Mesenteric fat pad (tissue), 1 donor: ENCODE data around the gene WLS. TPM values are rescaled to one million over a fixed set of nuclear protein-coding genes. Genes with fewer than 3 reads are reported as not detected.

Source experiments
- DNase-seq: peaks from one replicate; pipeline ENCODE4 v3.0.0-alpha.2; 2020; ENCODE audit warnings: low spot score
- total RNA-seq: library from RNA; stranded (reverse); fragmentation: NEBNext Ultra II Directional; extraction: Animal tissue kit (Norgen Biotek cat#: 25700); gene quantifications from one replicate; pipeline ENCODE4 v1.2.1, GENCODE V29; 2021
- donor health status: DM: yes; HTN: yes; CAD: no.

WLS gene
- total RNA-seq, 1 donor from 2014 or later, result 43.0 TPM

DNA sequence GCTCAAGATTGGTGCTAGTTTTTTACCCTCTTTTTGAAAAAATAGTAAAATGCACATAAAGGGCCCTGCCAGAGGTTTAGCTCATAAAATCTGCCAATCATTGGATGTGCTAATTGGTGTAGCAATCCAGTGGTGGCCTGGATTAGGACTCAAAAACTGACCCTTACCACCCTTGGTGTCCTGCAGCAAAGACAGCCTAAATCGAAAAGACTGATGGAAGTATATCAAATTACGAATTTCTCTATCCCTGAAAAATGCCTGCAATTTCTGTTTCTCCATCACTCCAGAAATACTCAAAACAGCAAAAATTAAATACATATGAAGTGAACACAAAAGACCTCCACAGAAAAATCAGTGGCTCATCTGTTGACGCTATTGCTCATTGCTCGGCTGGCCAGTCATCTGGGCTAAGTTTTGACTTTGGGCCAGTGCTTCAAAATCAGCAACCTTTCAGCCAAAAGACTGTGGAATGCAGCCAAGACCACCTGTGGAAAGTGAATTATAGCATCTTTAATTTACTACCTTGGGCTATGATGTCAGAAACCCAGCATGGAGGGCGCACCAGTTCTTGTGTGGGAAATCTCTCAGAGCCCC, 30.0 kb downstream of the WLS start:
- DNase-seq, result no peak

DNA sequence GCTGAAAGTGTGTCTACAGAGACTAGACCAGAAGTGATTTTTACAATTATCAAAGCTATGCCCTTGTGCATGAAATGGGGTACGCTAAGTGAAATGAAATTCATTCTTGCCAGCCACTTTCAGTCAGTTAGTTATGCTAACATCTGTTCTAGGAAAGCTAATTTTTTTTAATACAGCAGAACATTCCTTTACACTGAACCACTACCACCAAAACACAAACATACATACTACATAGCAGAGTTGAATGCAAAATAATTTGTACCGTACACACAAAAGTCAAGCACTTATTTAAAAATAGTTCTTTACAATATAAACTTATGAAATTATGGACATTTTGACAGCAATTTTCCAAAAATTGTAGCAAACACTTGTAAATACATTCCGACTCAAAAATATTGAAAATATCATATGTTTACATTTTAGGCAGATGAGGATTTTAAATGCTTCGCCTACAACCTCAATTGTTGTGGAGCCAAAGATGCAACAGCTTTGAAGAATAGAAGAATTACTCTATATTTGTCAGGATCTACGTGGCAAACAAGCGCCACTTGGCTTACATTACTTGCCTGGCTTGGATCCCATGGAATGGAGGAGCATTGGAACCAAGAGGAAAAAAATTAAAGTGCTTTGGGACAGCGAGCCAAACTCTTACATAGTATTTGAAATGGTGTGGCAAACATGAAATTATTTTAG, 30.6 kb downstream of the WLS start:
- no peak for DNase-seq

DNA sequence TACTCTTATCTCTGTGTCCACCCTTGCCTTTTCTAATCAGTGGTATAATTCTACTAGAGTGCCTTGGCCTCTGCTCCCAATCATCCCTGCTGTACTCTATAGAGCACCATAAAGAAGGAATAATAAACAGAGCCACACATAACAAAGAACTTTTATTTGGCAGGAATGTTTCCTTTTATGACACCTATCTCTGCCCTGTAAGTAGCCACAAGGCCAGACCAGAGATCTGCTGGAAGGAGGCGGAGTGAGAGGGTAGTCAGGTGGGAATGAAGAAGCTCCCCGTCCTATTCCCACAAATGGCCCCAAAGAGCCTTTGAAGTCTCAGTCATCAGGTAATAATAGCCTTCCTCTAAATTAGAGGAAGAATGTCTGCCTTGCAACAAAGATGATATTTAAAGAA, 32.7 kb downstream of the WLS start:
- DNase-seq, result no peak

DNA sequence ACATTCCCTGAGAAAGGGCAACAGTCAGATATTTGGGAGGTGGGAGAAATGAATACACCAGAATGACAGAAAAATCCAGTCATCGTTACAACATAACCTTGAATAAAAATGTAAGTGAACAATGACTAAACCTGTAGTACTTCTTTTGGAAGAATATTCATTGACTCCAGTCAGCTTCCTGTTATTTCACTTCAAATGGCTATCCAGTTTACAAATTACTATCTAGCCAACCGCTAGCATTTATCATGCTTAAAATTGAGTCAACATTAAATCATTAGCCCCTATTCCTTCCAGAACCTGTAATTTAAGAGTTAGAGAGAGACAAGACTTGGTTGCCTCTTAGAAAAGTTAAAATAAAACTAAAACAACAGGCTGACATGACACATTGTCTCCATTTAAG, 33.6 kb downstream of the WLS start:
- DNase-seq, result no peak

DNA sequence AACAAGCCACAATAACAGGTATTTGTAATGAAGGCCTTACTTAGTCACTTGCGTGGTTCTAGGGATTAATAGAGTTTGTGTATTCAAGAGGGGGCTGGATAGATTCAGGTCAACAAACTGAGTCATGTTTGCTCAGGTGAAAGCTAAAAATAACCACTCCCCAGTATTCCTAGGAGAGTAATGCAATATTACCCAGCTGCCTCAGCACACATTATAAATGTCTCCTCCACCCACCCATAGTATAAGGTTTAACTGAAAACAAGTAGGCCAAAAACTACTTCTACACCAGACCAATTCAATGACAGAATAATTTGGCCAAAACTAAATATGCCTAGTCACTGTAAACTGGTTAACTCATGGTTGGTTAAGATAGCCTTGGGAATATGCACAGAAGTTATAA, 34.4 kb downstream of the WLS start:
- DNase-seq, result no peak

DNA sequence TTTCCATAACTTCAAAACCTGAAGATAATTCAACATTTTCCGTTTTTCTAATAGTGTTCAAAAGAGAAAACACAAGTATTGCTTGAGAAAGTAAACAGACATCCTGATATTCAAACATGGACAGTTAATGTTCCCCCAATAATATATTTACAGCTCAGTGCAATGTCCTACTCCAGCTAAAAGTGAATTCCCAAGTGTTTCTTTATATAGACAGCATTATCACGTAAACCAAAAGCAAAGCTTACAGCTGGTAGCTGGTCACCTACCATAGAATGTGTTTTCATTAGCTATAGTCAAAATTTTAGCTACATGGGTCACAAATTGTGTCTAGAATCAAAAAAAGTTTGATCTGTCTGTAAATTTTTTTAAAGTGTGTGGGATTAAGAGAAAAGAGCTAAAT, 34.9 kb downstream of the WLS start:
- no peak for DNase-seq

DNA sequence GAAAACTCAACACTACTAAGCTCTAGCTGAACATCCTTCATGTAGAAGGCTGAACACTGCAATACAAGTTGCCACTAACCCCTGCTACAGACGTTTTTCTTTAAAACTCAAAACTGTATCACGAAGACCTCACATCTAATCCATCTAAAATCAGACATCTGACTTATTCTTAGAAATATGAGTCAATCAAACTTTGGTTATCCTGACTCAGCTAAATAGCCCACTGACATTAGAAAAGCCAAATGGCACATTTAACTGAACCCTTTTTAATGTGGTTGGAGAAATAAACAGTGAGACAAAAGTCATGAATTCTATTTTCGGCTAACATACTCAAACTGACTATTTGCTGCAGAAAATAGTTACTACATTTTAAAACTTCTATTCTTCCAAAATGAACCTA, 35.6 kb downstream of the WLS start:
- no peak for DNase-seq

DNA sequence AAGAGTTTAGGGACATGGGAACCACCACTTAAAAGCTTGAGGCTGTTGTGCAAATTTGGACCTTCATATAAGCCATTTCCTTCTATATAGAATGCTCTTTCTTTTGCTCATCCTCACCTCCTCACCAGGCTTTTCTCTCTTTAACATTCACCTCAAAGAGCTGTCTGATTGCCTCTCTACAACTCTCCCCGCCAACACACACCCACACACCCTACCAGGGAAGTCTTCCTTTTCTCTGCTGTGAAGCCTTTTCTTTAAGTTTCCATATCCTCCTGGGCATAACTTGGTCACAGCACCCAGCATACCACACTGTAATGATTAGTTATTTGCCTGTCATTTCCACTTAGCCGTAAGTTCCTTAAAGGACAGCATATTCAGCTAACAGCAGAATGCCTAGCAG, 40.6 kb downstream of the WLS start:
- no peak for DNase-seq

DNA sequence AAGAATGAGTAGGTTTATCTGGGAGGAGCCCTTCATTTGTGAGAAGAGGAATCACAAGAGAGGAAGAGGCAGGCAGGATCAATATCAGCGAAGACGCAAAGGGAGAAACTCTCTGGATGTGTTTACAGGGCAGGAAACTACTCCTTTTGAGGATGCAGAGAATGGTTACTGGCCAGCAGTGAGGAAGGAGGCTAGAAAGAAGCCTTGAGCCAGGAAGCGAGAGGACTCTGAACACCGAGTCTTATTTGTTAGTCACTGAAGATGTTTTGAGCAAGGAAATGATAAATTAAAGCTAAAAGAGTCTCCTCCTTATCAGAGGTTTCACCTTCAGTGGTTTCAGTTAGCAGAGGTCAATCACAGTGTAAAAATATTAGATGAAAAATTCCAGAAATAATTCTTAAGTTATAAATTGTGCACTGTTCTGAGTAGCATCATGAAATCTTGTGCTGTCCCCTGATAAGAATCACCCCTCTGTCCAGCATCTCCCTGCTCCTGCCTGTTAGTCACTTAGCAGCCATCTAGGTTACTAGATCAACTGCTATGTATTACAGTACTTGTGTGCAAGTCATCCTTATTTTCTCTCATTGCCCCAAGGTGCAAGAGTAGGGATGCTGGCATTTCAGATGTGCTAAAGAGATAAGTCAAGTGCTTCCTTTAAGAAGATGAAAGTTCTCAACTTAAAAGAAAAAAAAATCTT, 43.5 kb downstream of the WLS start:
- DNase-seq, result no peak

DNA sequence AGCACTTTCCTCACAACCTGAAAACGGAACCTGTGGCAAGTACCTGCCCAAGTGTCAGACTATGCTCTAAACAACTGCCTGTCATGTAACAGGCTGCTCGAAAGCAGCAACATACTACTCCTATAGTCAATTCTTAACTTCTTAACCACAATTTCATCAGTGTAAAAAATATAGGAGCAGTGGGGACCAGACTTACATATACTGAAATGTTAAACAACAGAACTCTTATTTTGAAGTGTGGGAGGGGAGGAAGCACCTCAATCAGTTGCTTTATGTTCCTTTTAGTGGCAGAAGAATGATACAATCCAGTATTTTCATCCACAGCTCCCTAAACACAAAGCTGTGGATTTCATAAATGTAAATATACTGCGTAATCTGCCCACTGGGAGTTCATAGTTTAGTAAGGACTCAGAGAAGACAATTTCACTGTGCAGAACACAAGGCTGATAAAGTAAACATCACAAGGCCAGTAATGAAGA, 44.2 kb downstream of the WLS start:
- no peak for DNase-seq

DNA sequence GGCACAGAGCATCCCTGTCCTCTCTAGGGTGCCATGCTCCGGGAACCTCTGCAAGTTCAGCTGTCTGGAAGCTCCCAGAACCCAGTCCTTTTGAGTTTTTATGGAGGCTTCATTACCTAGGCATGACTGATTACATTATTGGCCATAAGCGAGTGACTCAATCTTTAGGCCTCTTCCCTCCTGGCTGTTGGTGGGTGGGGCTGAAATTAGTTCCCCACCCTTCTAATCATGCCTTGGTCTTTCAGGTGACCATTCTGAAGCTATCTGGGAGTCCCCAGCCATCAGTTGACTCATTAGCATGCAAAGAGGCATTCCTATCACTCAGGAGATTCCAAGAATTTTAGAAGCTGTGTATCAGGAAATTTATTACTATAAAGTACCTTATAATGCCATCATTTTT, 46.6 kb downstream of the WLS start:
- no peak for DNase-seq

DNA sequence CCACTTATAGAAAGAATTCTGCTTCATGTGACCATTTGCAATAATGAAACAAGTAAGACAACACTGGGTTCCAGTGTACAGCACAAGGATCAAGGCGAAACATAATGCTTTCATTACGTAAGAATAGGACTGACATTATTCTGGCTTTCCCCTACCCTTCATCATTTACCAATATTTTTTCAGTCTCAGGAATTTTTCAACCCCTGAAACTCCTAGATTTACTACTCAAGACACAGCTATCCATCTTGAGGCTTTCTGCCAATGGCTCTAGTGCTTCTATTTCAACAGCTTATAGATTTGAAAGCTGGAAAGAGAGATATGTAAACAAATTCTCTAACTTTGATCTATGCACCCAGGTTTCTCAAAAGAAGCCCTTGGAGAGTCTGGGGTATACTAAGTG, 48.4 kb downstream of the WLS start:
- DNase-seq, result no peak

DNA sequence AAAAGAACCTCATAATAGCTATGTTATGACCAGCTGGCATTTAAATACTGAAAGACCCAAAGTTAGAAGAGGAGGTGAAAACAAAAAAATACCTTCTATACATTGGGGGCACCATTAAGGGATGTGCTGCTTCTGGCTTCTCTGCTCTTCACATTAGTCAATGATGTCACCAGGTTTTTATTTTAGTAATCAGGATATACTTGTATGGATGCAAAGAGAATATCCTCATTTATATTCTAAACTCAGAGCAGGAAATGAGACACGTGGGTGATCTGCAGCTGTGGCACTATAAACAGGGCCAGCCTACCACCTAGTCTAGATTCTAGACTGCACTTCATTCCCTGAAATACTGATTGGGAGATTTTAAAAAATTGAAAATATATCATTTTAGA, 51.2 kb downstream of the WLS start:
- no peak for DNase-seq

DNA sequence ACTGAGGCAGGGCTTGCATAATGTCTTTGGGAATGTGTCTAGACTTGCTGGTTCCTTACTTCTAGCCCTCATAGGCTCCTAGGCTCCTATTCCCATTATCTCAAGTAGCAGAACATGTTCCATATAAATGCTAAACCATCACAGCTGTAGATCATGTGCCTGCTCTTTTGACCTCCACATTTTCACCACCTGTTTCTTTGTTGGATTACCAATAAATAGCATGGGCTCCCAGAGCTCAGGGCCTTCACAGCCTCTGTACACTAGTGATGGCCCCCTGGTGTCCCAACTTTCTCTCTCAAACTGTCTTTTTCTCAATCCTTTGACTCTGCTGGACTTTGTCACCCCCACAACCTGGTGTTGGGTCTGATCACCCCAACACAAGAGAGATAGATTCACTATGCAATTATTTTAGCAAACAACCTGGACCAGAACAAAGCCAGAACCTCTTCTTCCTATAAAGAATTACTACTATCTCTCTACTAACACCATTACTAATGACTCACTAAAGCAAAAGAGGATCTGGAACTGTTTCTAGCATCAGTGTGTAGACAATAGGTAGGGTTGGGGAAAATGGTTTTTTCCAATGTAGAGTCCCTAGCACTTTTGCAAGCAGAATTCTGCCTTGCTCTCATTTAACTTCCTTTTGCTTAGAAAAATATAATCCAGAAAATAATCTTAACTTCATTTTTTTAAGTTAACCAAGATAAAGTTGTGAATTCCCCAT, 51.7 kb downstream of the WLS start:
- no peak for DNase-seq

DNA sequence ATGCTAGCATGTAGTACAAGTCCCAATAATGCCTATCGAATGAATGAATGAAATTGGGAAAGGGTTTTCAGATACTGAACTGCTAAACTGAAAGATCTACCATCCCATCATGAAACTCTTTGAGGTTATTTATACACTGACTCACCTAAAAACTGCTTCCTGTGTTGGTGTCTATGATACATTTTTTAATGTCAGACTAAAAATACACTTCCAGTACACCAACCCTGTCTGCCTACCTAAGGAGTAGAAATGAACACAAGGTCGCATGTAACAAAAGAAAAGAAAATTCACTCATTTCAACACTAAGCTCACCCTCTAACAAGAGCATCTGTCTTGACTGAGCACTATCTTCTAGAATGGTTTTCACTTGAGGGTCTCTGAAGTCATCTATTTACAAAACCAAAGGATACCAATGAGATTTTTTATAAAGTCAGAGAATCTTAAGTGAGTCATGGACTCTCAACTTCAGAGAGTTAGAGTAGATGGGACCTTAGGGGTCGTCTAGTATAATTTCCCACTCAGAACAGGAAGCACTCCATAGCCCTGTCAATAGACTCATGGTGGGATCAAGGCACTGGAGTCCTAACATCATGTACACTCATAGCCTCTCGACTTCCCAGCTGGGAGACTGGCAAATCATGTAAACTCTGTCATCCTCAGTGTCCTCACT, 53.4 kb downstream of the WLS start:
- no peak for DNase-seq

DNA sequence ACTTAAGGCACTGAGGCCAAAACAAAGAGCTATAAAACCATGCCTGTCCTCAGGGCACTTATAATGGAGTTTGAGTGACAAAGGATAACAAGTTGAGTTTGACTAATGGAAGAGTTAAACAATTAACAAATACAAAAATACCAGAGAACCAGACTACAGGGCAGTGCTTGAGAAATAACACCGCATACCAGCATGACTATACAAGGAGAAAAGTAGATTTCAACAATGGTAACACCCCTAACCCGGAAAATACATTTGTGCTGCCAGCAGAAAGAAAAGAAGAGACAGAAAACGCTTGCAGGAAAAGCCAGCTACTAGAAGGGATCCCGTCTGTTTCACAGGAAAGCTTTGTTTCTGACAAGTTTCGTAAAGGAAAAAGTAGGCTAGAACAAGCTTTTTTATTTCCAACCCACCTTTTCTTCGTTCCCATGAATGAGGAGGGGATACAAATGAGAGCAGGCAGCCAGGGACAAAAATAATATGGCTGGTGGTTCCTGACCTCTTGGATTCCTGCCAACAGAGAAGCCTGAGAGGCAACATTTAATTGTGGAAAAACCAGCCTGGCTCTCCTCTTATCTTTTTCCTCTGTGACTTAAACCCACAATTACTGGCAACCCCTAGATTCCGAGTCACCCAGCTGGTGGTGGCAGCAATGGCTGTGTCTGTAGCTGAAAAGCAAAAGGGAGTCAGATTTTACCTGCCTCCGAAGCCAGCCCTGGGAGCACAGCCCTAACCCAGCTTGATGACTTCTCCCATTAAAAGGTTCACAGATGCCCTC, 56.5 kb downstream of the WLS start:
- no peak for DNase-seq

DNA sequence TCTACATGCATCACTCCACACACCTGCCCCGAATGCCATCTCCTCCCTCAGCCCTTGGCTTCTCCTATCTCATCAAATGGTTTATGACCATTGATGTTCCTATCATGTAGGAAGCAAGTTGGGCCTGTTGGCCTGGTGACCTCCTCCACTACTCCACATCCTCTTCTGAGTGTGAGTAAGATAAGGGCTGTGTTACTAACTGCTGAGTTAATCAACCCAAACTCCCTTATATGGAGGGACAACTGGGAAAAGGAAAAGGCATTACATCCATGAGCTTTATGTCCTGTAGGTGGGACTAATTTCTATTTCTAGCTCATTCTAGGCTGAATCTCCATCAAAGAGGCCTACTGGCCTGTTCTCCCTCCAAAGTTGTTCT, 57.6 kb downstream of the WLS start:
- no peak for DNase-seq

DNA sequence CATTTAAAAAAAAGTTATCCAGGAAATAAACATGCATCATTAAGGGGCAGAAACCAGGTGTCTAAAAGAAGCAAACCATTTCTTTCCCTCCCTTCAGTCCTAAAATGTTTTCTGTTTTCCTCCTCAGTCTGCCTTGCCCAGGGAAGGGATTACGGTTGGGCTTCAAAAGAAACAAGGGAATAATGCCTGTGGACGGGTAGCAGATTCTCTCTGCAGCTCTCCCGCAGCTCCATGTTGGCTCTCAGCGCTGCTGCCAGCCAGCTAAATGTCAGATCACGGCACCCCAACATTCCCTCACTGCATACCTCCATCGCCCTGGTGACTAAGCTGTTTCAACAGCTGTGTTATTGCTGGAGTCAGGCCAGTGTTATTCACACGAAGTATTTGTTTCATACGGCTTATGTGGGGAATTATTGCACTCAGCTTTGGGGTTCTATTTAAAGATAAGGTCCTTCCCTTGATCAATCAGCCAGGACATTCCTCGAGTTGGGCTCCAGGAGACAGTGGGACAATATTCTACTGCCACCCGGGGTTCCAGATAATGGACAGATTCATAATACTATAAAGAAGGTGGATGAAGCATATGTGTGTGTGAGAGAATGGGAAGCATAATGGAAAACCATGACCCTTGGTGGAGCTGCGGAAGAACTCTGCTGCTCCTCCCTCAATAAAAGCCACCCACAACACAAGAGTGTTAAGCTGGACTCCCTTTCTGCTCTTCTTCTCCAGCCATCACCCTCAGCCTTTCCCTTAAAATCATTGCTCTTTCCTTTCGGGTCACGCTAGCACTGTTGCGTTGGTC, 58.2 kb downstream of the WLS start:
- no peak for DNase-seq

DNA sequence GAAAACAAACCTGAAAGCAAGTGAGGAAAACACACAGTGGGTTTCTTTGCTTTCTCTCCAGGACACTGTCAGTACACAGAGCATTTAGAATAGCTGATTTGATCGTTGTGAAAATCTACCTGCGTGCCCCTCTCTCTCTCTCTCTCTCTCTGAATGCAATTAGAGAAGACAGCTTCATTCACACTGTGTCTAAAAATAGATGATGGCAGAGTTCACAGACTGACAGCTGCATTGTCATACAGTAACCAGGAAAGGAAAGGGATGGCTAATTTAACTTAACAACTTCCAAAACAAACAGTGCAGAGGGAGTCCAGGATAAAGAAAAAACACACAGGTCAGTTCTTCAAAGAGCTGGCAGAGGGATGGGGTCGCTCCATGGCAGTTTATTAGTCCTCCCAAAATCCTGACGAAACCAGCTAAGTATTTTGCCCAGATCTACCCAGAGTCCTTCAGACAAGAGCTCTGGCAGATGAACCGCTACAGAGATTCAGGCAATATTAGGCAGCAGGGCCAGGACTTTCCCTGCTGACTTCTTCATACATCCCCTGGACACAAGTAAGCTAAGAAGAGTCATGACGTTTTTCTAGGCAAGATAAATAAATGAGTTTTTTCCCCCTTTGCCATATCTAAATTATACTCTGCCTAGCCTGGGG, 58.9 kb downstream of the WLS start:
- no peak for DNase-seq
